ENCODE measurements around the gene HNF1A. TPM values are rescaled to one million over a fixed set of nuclear protein-coding genes. Genes with fewer than 3 reads are reported as not detected.

Gene HNF1A
- total and polyA plus RNA-seq, 2 donors (not counting 3 experiments of a cell fraction or from before 2014, with no cell fraction given): not detected

DNA sequence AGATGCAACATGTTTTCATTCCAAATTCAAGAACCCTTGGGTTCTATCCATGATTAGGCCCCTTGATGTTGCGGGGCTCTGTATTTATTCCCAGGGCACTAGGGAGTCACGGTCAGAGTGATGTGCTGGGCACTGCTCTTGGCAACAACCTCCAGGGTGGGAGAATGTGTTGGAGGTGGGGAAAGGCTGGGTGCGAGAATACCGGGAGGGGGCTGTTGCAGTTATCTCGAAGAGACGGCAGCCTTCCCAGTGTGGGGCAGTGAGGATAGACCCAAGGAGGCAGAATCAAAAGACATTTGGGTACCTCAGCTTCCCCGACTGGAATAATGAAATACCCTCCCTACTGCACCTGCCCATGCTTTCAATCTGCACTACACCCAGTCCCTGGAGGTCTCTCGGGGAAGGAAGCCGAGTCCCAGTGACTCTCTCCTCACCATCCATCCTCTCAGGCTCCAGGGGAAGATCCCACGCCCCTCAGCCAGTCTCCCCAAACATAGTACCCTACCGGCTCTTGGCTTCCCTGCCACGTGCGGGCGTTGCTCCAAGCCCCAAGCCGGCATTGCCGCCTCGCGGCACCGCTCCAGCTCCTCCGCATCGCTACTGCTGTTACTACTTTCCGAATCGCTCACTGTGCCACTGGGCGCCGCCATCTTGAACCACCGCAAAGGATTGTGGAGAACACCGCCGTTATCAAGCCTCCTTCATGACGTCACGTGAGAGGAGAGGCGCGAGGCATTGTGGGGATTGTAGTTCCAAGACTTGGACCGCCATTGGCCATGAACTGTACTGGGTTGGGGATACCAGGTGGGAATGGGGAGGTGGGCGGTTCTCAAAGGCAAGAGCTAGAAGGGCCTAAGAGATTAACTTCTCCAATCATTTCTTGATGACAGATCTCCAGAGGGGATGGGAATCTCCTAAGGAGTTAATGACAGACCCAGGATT, 37.8 kb downstream of the HNF1A start, which contains the start of gene C12orf43:
Gene C12orf43 (minus strand): TSS at position 663 of the 942 bp plus-strand sequence. CDS start 13 bp downstream, at position 650.
- TSS peak; percentile 33 for BruUV-seq (replicated peaks)

More for the DNA sequence above, 37.8 kb downstream of the HNF1A start, which contains the start of gene C12orf43:
- H3K9ac ChIP-seq (replicated peaks; ENCODE audit: extremely low read depth, insufficient read depth, low read length): peak within 1 kb of the TSS; percentile 72
- DNase-seq (ENCODE audit: low read depth, low spot score) (peak; percentile 91), FAIRE-seq (peak; percentile 96)
- TF ChIP-seq JUN (IDR thresholded peaks at IDR 0.05; ENCODE audit: borderline replicate concordance, insufficient read depth, insufficient read length, low read depth) (peak; percentile 31), GATA2 (IDR thresholded peaks at IDR 0.05; ENCODE audit: insufficient read depth, insufficient read length, low read depth, low read length) (no peak), POLR2A (IDR thresholded peaks at IDR 0.05; ENCODE audit: low read depth, low read length) (peak; percentile 87), POLR2AphosphoS5 (IDR thresholded peaks at IDR 0.05; ENCODE audit: insufficient read depth, low read depth, low read length) (peak; percentile 74), FOS (IDR thresholded peaks at IDR 0.05; ENCODE audit: borderline replicate concordance, insufficient read depth, low read length) (no peak)
- TF ChIP-seq, protein P1, sequence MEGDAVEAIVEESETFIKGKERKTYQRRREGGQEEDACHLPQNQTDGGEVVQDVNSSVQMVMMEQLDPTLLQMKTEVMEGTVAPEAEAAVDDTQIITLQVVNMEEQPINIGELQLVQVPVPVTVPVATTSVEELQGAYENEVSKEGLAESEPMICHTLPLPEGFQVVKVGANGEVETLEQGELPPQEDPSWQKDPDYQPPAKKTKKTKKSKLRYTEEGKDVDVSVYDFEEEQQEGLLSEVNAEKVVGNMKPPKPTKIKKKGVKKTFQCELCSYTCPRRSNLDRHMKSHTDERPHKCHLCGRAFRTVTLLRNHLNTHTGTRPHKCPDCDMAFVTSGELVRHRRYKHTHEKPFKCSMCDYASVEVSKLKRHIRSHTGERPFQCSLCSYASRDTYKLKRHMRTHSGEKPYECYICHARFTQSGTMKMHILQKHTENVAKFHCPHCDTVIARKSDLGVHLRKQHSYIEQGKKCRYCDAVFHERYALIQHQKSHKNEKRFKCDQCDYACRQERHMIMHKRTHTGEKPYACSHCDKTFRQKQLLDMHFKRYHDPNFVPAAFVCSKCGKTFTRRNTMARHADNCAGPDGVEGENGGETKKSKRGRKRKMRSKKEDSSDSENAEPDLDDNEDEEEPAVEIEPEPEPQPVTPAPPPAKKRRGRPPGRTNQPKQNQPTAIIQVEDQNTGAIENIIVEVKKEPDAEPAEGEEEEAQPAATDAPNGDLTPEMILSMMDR (IDR thresholded peaks at IDR 0.05; ENCODE audit: extremely low read depth in 1 of 2, insufficient read depth in 1 of 2, low read depth in 1 of 2, low read length in 2 of 2): no peak
- TF ChIP-seq, protein P2, sequence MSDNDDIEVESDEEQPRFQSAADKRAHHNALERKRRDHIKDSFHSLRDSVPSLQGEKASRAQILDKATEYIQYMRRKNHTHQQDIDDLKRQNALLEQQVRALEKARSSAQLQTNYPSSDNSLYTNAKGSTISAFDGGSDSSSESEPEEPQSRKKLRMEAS (IDR thresholded peaks at IDR 0.05; ENCODE audit: insufficient read depth, insufficient read length): peak; percentile 53
- CTCF ChIA-PET: no interaction called here
- H3K4me2 ChIP-seq (ENCODE audit: insufficient read depth, low read length): peak within 1 kb of the TSS; percentile 52
- peaks cover 3 to 6% of the 10 kb centered on the region in 2 experiments for H3K27me3 ChIP-seq (ENCODE audit: control insufficient read depth in 2 of 2, insufficient read depth in 2 of 2, low read length in 2 of 2)
- peaks cover 0 to 6% of the 10 kb centered on the region in 2 experiments for H3K36me3 ChIP-seq (ENCODE audit: control insufficient read depth in 2 of 2, extremely low read depth in 1 of 2, insufficient read depth in 2 of 2, low read length in 2 of 2)
- peak within 1 kb of the TSS; percentile 30 for H3K27ac ChIP-seq (ENCODE audit: insufficient read depth, low read depth, low read length)
- no peaks in the 10 kb centered on the region for H3K9me1 ChIP-seq (replicated peaks; ENCODE audit: control insufficient read depth, extremely low read depth, insufficient read depth, low read length)
- no peaks in the 10 kb centered on the region for H4K20me1 ChIP-seq (replicated peaks; ENCODE audit: control insufficient read depth, extremely low read depth, insufficient read depth, low read length)
- POLR2A ChIA-PET: no interaction called here
- peak within 1 kb of the TSS; percentile 46 to 96 (median 77) for H3K4me3 ChIP-seq (replicated peaks in 1 of 3; ENCODE audit: insufficient read depth in 1 of 3, low read depth in 1 of 3, low read length in 3 of 3)
- peak within 1 kb of the TSS; percentile 63 for H2AFZ ChIP-seq (ENCODE audit: low read depth, low read length)
- dilution Hi-C loops (cut with MboI; ENCODE audit: extremely low pct_ligation_motif_present, low sequenced_read_pairs) (no loop called here), intact Hi-C loops (cut with micrococcal nuclease) (no loop called here)
- H3K79me2 ChIP-seq (ENCODE audit: control insufficient read depth, insufficient read depth, low read length): peaks cover 9% of the 10 kb centered on the region
- H3K9me3 ChIP-seq (replicated peaks; ENCODE audit: control insufficient read depth, insufficient read depth, low read length): no peaks in the 10 kb centered on the region
- H3K4me1 ChIP-seq (ENCODE audit: control insufficient read depth, extremely low read depth, insufficient read depth, low read length): peaks cover 3% of the 10 kb centered on the region

Measured in endothelial cell of umbilical vein (primary cell).